ENCODE results near the gene RUBCNL. TPM values are rescaled to one million over a fixed set of nuclear protein-coding genes. Genes with fewer than 3 reads are reported as not detected.

Gene RUBCNL
- total RNA-seq, 2 experiments from 2014 or later: 0.36 to 0.74 TPM

- POLR2A ChIA-PET: interaction anchor here (1.0 to 1.5 kb wide), 4 partner anchors 11 to 474 kb away, joined by 3 to 6 read pairs (median 4); no protein-coding TSS in a partner anchor
- peak; percentile 51 for DNase-seq
- intact Hi-C loops (cut with micrococcal nuclease): no loop called here
- Mint-ChIP-seq H3K9me3 (no peaks in the 10 kb centered on the region), H3K27me3 (no peaks in the 10 kb centered on the region), H3K36me3 (ENCODE audit: low read depth) (peaks cover 14% of the 10 kb centered on the region), H3K27ac (peak overlapping the region; percentile 97), H3K4me3 (peak overlapping the region; percentile 85), H3K4me1 (ENCODE audit: low read depth) (peaks cover 32% of the 10 kb centered on the region)
- ATAC-seq: peak; percentile 43
- CTCF ChIA-PET: interaction anchor here (0.8 to 3.2 kb wide), 18 partner anchors 11 to 810 kb away, joined by 3 to 31 read pairs (median 7); no protein-coding TSS in a partner anchor
- no peak for TF ChIP-seq CTCF (IDR thresholded peaks at IDR 0.05)
These were observed 66.6 kb downstream of the RUBCNL start for GRCh38 chr13:46320406-46320805.

- peaks cover 24% of the 10 kb centered on the region for H3K36me3 Mint-ChIP-seq (ENCODE audit: low read depth)
- ATAC-seq (no peak), DNase-seq (no peak)
- H3K27ac Mint-ChIP-seq: no peak overlapping the region
- H3K9me3 Mint-ChIP-seq: no peaks in the 10 kb centered on the region
- H3K4me3 Mint-ChIP-seq: no peak overlapping the region
- CTCF ChIA-PET: no interaction called here
- intact Hi-C loops (cut with micrococcal nuclease): loop anchor here (5.0 kb wide), 1 partner anchor 152 kb away; no protein-coding TSS in a partner anchor
- POLR2A ChIA-PET: no interaction called here
- no peaks in the 10 kb centered on the region for H3K27me3 Mint-ChIP-seq
- TF ChIP-seq CTCF (IDR thresholded peaks at IDR 0.05): no peak
- H3K4me1 Mint-ChIP-seq (ENCODE audit: low read depth): peaks cover 37% of the 10 kb centered on the region
These were observed 68.1 kb downstream of the RUBCNL start for GRCh38 chr13:46318986-46319385.

- TF ChIP-seq CTCF (IDR thresholded peaks at IDR 0.05): no peak
- H3K36me3 Mint-ChIP-seq (ENCODE audit: low read depth): peaks cover 32% of the 10 kb centered on the region
- no peak overlapping the region for H3K27ac Mint-ChIP-seq
- ChIA-PET CTCF (no interaction called here), POLR2A (interaction anchor here (1.0 kb wide), 1 partner anchor 12 kb away, joined by 3 read pairs; no protein-coding TSS in a partner anchor)
- intact Hi-C loops (cut with micrococcal nuclease): loop anchor here (5.0 kb wide), 1 partner anchor 150 kb away; no protein-coding TSS in a partner anchor
- DNase-seq (no peak), ATAC-seq (no peak)
- H3K4me3 Mint-ChIP-seq: no peak overlapping the region
- H3K9me3 Mint-ChIP-seq: no peaks in the 10 kb centered on the region
- H3K4me1 Mint-ChIP-seq (ENCODE audit: low read depth): peaks cover 43% of the 10 kb centered on the region
- no peaks in the 10 kb centered on the region for H3K27me3 Mint-ChIP-seq
These were observed 69.9 kb downstream of the RUBCNL start for GRCh38 chr13:46317120-46317519.

- intact Hi-C loops (cut with micrococcal nuclease): loop anchor here (5.0 kb wide), 1 partner anchor 148 kb away; no protein-coding TSS in a partner anchor
- ChIA-PET CTCF (interaction anchor here (0.6 to 1.1 kb wide), 2 partner anchors 36 to 944 kb away, joined by 3 read pairs; no protein-coding TSS in a partner anchor), POLR2A (interaction anchor here (2.0 kb wide), 1 partner anchor 11 kb away, joined by 6 read pairs; no protein-coding TSS in a partner anchor)
- Mint-ChIP-seq H3K27ac (no peak overlapping the region), H3K36me3 (ENCODE audit: low read depth) (peaks cover 43% of the 10 kb centered on the region), H3K9me3 (no peaks in the 10 kb centered on the region), H3K4me3 (no peak overlapping the region), H3K4me1 (ENCODE audit: low read depth) (peaks cover 33% of the 10 kb centered on the region), H3K27me3 (no peaks in the 10 kb centered on the region)
- ATAC-seq (peak; percentile 52), DNase-seq (peak; percentile 19)
- no peak for TF ChIP-seq CTCF (IDR thresholded peaks at IDR 0.05)
These were observed 71.5 kb downstream of the RUBCNL start for GRCh38 chr13:46315491-46316075.

- peaks cover 34% of the 10 kb centered on the region for H3K4me1 Mint-ChIP-seq (ENCODE audit: low read depth)
- POLR2A ChIA-PET: interaction anchor here (2.0 kb wide), 1 partner anchor 11 kb away, joined by 6 read pairs; no protein-coding TSS in a partner anchor
These were observed 72.0 kb downstream of the RUBCNL start for GRCh38 chr13:46315036-46315435.

More at GRCh38 chr13:46315036-46315435, 72.0 kb downstream of the RUBCNL start:
- TF ChIP-seq CTCF (IDR thresholded peaks at IDR 0.05): no peak
- no peak for ATAC-seq
- intact Hi-C loops (cut with micrococcal nuclease): loop anchor here (5.0 kb wide), 1 partner anchor 148 kb away; no protein-coding TSS in a partner anchor
- Mint-ChIP-seq H3K4me3 (no peak overlapping the region), H3K27me3 (no peaks in the 10 kb centered on the region), H3K9me3 (no peaks in the 10 kb centered on the region), H3K36me3 (ENCODE audit: low read depth) (peaks cover 41% of the 10 kb centered on the region), H3K27ac (no peak overlapping the region)
- DNase-seq: no peak
- CTCF ChIA-PET: interaction anchor here (0.6 to 1.1 kb wide), 2 partner anchors 35 to 944 kb away, joined by 3 read pairs; no protein-coding TSS in a partner anchor
